Upper lobe of left lung (tissue), 4 donors: ENCODE measurements around the gene SIRPB2.

Experiments
- EP300 ChIP-seq, 4 donors: sonication (generic); formaldehyde crosslinking; IDR thresholded peaks; one replicate each; pipeline ENCODE4 v1.5.1; 2017; ENCODE audit warnings: antibody characterized with exemption in 4 of 4, control low read depth in 2 of 4
- POLR2A ChIP-seq, 4 donors: fragments of 450-650 bp; IDR thresholded peaks; one replicate each; pipeline ENCODE4 v1.5.1; 2016 to 2017; ENCODE audit warnings: antibody characterized with exemption in 4 of 4, mild to moderate bottlenecking in 2 of 4
- POLR2AphosphoS5 ChIP-seq, 2 donors: sonication (generic); formaldehyde crosslinking; IDR thresholded peaks; one replicate each; pipeline ENCODE4 v1.5.1; 2017; ENCODE audit warnings: antibody characterized with exemption in 2 of 2
- TF ChIP-seq, protein P1 (sequence below), 6 experiments: fragments of 450-650 bp in 4 of 6; fragments of 200-600 bp in 2 of 6; sonication (generic) in 2 of 6; IDR thresholded peaks; one replicate each; pipeline ENCODE4 v1.5.1; 2016 to 2019; ENCODE audit warnings: antibody characterized with exemption in 6 of 6

DNA sequence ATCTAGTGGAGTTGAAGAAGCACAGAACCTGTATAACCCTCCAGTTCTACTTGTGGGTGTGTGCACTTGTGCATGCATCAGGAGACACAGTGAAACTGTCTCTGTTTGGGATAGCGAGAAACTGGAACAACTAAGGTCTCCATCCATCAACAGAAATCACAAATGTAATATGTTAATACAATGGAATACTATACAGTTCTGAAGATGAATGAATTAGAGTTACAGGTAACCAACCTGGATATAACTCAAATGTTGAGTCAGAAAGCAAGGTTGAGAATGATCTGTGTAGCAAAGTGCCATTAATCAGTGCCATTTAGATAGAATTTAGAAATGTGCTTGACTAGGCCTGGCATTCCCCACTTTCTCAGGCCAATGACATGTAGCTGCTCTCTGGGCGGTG is 20.0 kb downstream of the SIRPB2 start:
- TF ChIP-seq, protein P1, sequence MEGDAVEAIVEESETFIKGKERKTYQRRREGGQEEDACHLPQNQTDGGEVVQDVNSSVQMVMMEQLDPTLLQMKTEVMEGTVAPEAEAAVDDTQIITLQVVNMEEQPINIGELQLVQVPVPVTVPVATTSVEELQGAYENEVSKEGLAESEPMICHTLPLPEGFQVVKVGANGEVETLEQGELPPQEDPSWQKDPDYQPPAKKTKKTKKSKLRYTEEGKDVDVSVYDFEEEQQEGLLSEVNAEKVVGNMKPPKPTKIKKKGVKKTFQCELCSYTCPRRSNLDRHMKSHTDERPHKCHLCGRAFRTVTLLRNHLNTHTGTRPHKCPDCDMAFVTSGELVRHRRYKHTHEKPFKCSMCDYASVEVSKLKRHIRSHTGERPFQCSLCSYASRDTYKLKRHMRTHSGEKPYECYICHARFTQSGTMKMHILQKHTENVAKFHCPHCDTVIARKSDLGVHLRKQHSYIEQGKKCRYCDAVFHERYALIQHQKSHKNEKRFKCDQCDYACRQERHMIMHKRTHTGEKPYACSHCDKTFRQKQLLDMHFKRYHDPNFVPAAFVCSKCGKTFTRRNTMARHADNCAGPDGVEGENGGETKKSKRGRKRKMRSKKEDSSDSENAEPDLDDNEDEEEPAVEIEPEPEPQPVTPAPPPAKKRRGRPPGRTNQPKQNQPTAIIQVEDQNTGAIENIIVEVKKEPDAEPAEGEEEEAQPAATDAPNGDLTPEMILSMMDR (IDR thresholded peaks at IDR 0.05) = no peak
- TF ChIP-seq POLR2AphosphoS5 (IDR thresholded peaks at IDR 0.05) (no peak), POLR2A (IDR thresholded peaks at IDR 0.05) (no peak), EP300 (IDR thresholded peaks at IDR 0.05) (no peak)
